ENCODE data around the gene ACKR1.

ACKR1 gene

DNA sequence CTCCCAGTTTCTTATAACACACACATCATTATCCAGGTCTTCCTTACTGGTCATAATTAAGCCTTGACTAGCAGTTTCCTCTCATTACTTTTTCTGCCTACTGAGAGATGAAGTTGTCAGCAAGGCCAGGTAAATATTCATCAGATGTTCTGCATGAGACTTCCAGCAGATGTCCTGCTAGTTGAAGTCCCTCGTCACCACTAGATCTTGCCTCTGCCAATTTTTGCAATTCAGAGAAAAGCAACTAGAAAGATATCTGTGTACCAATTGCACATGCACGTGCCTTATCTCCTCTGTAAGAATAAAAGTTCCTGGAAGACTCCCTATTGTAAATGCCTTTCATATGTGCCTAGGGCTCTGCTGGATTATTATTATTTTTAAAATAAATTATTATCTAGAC lies 18.3 kb downstream of the ACKR1 start:
- DNase-seq, result no peak

DNA sequence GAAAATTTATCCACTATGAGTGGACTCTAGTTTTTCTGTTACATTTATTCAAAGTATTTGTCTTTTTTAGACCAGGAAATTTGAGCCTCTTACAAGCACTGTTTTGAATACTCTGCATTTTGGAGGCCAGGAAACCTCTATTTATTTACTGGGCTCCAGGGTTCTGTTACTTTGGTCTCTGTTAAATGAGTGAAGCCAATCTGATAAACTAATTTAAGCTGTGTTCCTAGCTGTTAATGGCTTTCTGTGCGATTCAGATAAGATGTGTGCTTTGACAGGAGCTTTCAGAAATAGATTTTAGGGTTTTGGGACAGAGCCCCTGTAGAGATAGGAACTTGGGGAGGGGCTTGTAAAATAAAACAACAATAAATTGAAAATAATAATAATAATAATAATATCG lies 23.9 kb downstream of the ACKR1 start:
- DNase-seq, result no peak

DNA sequence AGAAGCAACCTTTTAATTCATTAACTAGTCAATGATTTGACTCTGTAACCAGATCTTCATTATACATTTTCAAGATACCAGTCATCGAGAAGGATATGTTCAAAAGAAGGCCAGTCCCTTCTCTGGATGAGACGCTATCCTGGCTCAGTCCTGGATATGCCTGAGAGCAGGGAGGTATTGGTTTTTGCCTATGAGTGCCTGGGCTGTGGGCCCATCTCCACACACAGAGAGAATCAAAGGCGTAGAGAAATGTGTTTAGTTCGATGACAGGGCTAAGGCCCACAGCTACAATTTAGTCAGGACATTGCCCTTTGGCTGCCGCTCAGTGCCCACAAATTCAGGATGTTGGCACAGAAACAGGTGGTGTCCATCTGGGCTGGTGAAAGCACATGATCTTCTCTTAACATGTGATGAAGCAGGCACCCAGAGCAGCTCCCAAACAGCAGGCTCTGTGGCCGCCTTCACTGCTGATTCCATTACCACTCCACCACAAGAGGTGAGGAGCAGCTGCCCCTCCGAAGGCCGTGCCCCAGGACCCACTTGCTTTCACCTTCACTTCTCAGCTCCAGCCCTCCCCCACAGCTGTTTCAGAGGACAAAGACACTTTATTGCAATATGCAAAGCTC lies 24.7 kb downstream of the ACKR1 start:
- no peak for DNase-seq

DNA sequence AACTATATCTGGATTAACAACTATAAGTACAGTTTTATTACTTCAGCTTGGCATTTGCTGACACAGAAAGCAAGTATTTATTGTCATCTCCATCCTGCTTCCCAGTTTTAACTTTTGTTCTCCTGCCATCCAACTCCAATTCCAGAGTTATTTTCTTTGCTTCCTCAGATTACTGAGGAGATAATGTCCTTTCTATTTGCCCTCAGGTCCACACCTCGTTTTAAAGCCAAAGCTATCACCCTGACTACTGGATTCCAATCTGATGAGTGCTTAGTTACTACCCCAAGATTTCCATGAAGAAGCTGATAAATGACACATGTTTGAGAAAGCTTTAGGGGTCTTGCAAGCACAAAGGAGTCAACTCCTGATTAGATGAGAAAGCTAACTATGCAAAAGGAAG lies 25.2 kb downstream of the ACKR1 start:
- no peak for DNase-seq

DNA sequence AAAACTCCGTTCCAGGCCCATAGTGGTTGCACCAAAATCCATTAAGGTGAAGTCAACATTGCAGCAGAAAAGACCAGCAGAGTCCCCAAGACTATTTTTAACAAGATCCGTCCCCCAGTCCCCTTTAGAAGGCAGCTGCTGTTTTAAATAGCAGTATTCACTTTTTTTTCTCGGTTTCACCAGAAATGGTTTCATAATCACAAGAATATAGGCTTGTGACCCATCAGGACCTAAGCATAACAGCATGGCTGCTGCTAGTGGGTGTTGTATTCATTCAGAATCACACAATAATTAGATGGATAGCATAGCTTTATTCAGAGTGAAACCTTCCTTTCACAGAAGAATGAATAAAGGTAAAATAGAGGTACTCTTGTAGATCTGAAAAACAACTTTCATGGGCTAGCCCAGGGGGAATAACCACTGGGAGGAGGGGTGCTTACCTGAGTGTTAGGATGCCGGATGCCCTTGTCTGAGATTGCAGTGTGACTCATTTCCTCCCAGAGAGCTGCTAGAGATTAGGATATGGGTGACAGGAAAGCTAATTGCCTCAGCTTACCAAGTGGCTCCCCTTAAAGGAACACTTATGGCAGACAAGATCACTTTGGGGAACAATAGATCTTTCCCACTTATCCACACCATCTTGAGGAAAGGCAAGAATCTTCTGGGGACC lies 35.0 kb downstream of the ACKR1 start:
- DNase-seq, result no peak

DNA sequence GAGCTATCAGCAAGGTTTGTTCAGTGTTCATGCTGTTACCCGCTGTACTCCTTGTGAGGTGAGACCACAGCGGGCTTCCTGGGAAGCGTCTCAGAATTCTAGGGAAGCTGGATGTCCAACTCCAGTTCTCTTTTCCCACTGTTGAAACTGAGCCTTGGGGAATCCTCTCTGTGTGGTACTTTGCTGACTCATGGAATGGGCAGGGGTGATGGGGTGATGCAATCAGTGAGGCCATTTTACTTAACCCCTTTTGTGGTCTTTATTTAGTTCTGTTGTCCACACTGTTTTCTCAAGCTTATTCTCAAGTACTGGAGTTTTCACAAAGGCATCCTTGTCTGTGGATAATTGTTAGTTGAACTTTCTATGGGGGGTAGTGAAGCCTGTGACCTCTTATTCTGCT lies 42.6 kb downstream of the ACKR1 start:
- DNase-seq, result no peak

DNA sequence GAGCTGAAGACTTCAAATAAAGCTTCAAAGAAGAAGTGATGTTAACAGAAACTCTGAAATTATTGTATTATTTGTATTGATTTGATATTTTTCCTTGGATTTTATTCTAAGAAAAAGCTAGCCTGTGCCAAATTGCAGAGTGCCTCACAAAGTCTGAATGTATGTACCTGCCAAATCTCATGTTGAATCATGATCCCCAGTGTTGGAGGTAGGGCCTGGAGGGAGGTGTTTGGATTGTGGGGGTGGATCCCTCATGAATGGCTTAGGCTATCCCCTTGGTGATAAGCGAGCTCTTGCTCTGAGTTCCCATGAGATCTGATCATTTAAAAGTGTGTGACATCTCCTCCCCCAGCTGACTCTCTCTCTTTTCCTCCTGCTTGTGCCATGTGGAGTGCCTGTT lies 43.6 kb downstream of the ACKR1 start:
- no peak for DNase-seq

DNA sequence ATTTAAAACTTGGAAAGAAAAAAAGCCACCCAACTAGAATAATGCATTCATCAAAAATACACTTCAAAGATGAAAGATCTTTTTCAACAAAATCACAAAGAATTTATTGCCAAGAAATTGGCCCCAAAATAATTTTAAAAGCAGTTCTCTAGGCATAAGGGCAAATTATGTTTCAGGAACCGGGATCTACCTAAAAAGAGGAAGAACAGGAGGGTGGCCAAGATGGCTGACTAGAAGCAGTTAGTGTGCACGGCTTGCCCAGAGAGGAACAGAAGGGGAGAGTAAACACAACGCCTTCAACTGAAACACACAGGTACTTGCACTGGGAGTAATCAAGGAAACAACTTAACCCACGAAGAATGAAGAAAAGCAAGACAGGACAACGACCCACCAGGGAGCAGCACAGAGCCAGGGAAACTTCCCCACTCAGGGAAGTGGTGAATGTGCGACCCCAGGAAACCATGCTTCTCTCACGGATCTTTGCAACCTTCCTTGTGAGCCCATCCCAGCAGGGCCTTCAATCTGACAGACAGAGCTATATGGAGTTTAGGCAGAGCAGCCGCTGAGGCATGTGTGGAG lies 46.1 kb downstream of the ACKR1 start:
- no peak for DNase-seq

Measured in AML-193 (cell line).